Pancreas (tissue), 10 donors: ENCODE results near the gene SOS1. TPM values are rescaled to one million over a fixed set of nuclear protein-coding genes. Genes with fewer than 3 reads are reported as not detected.

Source experiments
- ATAC-seq, 4 donors: fragments of 200-7000 bp; cut with Tn5 transposase; one replicate each; pipeline versions ENCODE4 v1.8.0 to v1.9.1; 2020; ENCODE audit warnings: mild to moderate bottlenecking in 4 of 4, moderate library complexity in 4 of 4
- DNase-seq, 6 donors: peaks; one replicate each; pipeline ENCODE4 v3.0.0-alpha.2; 2020
- FAIRE-seq: peaks from 2 replicates; lab custom pipeline; 2012; peaks lifted over from hg19 to GRCh38; lab: Jason Lieb, UNC
- H3K27ac ChIP-seq, 4 donors: fragments of 200-600 bp; sonication (generic); 1 replicate in 3 of 4; 2 replicates in 1 of 4; pipeline versions ENCODE4 v1.5.0 to v1.8.0; 2020
- H3K27me3 ChIP-seq, 4 donors: fragments of 200-600 bp; one replicate each; pipeline ENCODE4 v1.8.0; 2021
- H3K36me3 ChIP-seq, 3 donors: fragments of 200-600 bp; sonication (generic) in 1 of 3; one replicate each; pipeline versions ENCODE4 v1.5.0 to v1.8.0; 2020 to 2021
- H3K4me1 ChIP-seq, 3 donors: fragments of 200-600 bp; one replicate each; pipeline ENCODE4 v1.8.0; 2021
- H3K4me3 ChIP-seq, 4 donors: fragments of 200-600 bp; sonication (generic) in 2 of 4; one replicate each; pipeline versions ENCODE4 v1.5.0 to v1.8.0; 2020 to 2021
- H3K9me3 ChIP-seq, 4 donors: fragments of 200-600 bp; one replicate each; pipeline ENCODE4 v1.8.0; 2021
- WGBS, 2 donors: extraction: QIAGEN DNeasy Blood & Tissue Kit; methylation state at CpG; one replicate each; pipeline ENCODE4 v1.1.7; 2013; 5-methylcytosine and 5-hydroxymethylcytosine counted together
- intact Hi-C, 3 donors: fragments of 100-400 bp; cut with DNase I; formaldehyde crosslinking; loops; one replicate each; pipeline versions ENCODE4 v1.11.1 to v1.14.2; 2022
- polyA plus RNA-seq, 2 donors: library from polyadenylated mRNA; stranded (reverse); fragments of 200-250 nt; gene quantifications; one replicate each; pipeline ENCODE4 v1.2.3, GENCODE V29; 2013
- total RNA-seq, 6 donors: library from RNA; stranded (reverse); fragmentation: NEBNext Ultra II Directional in 4 of 6; extraction: Animal tissue kit (Norgen Biotek cat#: 25700) in 4 of 6; gene quantifications; one replicate each; pipeline versions ENCODE4 v1.2.1 to v1.2.4, GENCODE V29; 2021 to 2023
- TF ChIP-seq, protein P1 (sequence below), 4 donors: fragments of 200-600 bp; sonication (generic) in 3 of 4; IDR thresholded peaks; one replicate each; pipeline versions ENCODE4 v1.5.0 to v1.8.0; 2021; ENCODE audit warnings: antibody characterized with exemption in 4 of 4
- donor health status: healthy with polysubstance abuse.
- donor health status: DM: no; HTN: no; CAD: no; lungs with moderate emphysema.
- donor health status: DM: no; HTN: no; CAD: no.
- donor health status: control.
- donor health status: control.
- donor health status: Bipolar disorder and iron deficiency.
- donor health status: DM: yes; HTN: yes; CAD: no.
- donor health status: DM: no; HTN: no; CAD: no.
- donor health status: DM: no; HTN: no; CAD: no.
- donor health status: DM: yes; HTN: yes; CAD: no.

Gene SOS1
- total and polyA plus RNA-seq, 8 donors = 3.2 to 22.6 (median 10.1) TPM

DNA sequence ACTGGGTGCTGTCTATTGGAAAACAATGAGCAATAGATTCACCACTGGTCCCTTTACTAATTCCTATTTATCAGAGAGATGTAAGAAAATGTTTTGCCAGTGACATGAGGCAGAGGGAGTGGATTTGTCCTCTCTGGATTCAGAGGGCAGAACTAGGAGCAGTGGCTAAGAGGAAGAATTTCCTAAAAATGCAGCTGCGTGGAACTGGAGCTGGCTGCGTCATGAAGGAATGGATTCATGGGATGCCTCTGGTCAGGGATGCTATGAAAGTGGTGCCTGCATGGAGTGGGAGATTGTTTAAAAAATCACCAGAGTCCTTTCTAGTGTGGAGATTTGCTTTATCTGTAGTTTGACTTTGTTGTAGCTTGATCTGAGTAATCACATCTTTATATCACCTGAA is 152.8 kb downstream of the SOS1 start:
- Histone ChIP-seq H3K9me3 (no peaks in the 10 kb centered on the region), H3K4me1 (no peaks in the 10 kb centered on the region), H3K27ac (no peak overlapping the region), H3K27me3 (no peaks in the 10 kb centered on the region), H3K36me3 (no peaks in the 10 kb centered on the region), H3K4me3 (no peak overlapping the region)
- ATAC-seq (no peak), FAIRE-seq (no peak), DNase-seq (no peak)
- TF ChIP-seq, protein P1, sequence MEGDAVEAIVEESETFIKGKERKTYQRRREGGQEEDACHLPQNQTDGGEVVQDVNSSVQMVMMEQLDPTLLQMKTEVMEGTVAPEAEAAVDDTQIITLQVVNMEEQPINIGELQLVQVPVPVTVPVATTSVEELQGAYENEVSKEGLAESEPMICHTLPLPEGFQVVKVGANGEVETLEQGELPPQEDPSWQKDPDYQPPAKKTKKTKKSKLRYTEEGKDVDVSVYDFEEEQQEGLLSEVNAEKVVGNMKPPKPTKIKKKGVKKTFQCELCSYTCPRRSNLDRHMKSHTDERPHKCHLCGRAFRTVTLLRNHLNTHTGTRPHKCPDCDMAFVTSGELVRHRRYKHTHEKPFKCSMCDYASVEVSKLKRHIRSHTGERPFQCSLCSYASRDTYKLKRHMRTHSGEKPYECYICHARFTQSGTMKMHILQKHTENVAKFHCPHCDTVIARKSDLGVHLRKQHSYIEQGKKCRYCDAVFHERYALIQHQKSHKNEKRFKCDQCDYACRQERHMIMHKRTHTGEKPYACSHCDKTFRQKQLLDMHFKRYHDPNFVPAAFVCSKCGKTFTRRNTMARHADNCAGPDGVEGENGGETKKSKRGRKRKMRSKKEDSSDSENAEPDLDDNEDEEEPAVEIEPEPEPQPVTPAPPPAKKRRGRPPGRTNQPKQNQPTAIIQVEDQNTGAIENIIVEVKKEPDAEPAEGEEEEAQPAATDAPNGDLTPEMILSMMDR (IDR thresholded peaks at IDR 0.05) = no peak
- 90 to 96% methylated on average over 2 of the region's 2 CpGs for WGBS, 2 donors
- intact Hi-C loops = no loop called here

DNA sequence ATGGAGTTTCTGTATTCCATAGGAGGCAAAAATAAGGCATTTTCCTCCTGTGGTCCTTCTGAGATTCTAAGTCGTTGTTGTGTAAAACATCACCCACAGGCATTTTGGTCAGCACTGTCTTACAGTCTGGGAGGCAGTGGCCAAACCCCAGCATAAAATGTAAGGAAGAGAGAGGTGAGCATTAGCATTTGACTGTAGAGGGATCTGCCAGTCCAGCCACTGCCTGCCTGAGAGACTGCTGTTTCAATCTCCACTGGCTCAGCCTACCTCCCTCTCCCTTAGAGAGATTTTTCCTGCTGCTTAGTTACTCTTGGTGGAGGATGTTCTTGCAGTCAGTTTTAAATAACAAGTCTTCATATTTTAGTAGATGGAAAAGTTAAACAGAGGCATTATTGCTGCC is 154.2 kb downstream of the SOS1 start:
- Histone ChIP-seq H3K27ac (no peak overlapping the region), H3K4me3 (no peak overlapping the region), H3K27me3 (no peaks in the 10 kb centered on the region), H3K36me3 (no peaks in the 10 kb centered on the region), H3K9me3 (no peaks in the 10 kb centered on the region), H3K4me1 (no peaks in the 10 kb centered on the region)
- no peak for DNase-seq
- WGBS, 2 donors = 70 to 75% methylated on average over 1 of the region's 1 CpG
- TF ChIP-seq, protein P1 (IDR thresholded peaks at IDR 0.05) = no peak
- no peak for FAIRE-seq
- ATAC-seq = no peak
- intact Hi-C loops = no loop called here

DNA sequence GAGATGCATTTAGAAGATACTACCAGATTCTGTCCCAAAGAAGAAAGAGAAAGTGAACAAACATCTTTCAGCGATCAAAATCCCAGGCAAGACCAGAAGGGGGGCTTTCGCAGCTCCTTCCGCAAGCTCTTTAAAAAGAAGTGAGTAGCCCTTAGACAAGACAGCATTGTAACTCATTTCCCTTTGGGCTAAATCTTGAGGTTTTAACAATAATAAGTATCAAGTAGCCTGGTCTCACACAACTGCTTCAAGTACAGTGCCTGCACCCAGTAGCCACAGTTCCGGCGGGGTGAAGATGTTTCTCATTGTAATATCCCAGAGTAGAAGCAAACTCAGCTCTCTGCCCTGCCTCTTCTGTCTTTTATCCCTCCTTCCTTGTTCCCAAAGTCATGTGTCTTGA is 154.8 kb downstream of the SOS1 start:
- intact Hi-C loops = no loop called here
- Histone ChIP-seq H3K27ac (no peak overlapping the region), H3K36me3 (no peaks in the 10 kb centered on the region), H3K4me3 (no peak overlapping the region), H3K4me1 (no peaks in the 10 kb centered on the region), H3K9me3 (no peaks in the 10 kb centered on the region), H3K27me3 (no peaks in the 10 kb centered on the region)
- ATAC-seq (no peak), FAIRE-seq (no peak), DNase-seq (no peak)
- TF ChIP-seq, protein P1 (IDR thresholded peaks at IDR 0.05) = no peak
- 93 to 94% methylated on average over 5 of the region's 5 CpGs for WGBS, 2 donors

DNA sequence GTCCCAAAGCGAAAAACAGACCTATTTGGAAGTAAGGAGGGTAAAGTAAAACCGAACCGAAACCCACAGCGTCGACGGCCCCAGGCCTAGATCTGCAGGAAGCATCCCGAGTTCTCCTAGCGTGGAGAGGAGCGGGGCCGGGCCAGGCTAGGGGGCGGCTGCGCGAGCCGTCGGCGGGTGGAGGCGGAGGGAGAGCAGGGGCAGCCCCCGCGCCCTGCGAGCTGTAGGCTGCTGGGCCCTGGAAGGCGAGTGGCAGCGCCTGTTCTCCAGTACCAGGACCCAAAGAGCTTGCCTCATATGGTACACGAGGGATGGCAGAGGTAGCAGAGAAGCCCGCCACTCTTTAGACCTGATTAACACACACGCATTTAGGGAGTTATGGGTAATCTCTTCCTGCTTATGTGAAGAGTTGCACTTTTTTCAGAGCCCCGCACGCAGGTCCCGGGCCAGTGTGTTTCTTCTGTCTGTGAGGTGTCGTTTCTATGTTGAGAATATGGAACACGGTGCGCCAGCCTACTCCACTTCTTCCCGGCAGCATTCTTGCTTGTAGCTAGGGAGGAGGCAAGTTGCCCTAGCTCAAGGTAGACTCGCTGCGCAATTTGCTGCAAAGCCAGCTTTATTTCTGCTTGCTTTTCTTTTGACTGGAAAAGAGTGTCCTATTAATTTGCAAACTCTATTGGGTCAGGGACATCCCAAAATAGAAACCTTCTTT is 160.1 kb downstream of the SOS1 start:
- intact Hi-C loops = no loop called here
- peak in 2 of 6 donors; percentile 50 to 59 for DNase-seq
- Histone ChIP-seq H3K27me3 (no peaks in the 10 kb centered on the region), H3K4me3 (peak overlapping the region in 2 of 4 donors; percentile 24 to 51), H3K9me3 (no peaks in the 10 kb centered on the region), H3K4me1 (no peaks in the 10 kb centered on the region), H3K27ac (no peak overlapping the region), H3K36me3 (no peaks in the 10 kb centered on the region)
- FAIRE-seq = no peak
- WGBS, 2 donors = 63 to 67% methylated on average over 34 of the region's 34 CpGs
- TF ChIP-seq, protein P1 (IDR thresholded peaks at IDR 0.05) = no peak
- peak in 2 of 4 donors; percentile 8 to 20 for ATAC-seq

DNA sequence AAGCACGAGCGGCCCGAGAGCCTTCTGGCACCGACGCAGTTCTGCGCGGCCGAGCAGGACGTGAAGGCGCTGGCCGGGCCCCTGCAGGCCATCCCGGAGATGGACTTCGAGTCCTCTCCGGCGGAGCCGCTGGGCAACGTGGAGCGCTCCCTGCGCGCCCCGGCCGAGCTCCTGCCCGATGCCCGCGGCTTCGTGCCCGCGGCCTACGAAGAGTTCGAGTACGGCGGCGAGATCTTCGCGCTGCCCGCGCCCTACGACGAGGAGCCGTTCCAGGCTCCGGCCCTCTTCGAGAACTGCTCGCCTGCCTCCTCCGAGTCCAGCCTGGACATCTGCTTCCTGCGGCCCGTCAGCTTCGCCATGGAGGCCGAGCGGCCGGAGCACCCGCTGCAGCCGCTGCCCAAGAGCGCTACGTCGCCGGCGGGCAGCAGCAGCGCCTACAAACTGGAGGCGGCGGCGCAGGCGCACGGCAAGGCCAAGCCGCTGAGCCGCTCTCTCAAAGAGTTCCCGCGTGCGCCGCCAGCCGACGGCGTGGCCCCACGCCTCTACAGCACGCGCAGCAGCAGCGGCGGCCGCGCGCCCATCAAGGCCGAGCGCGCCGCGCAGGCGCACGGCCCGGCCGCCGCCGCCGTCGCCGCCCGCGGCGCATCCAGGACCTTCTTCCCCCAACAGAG is 160.8 kb downstream of the SOS1 start:
- Histone ChIP-seq H3K4me3 (peak overlapping the region in 3 of 4 donors; percentile 24 to 51 (median 26)), H3K4me1 (no peaks in the 10 kb centered on the region), H3K27me3 (no peaks in the 10 kb centered on the region), H3K27ac (no peak overlapping the region), H3K9me3 (no peaks in the 10 kb centered on the region), H3K36me3 (no peaks in the 10 kb centered on the region)
- ATAC-seq (peak; percentile 85 to 99 (median 97)), DNase-seq (peak; percentile 57 to 81 (median 64)), FAIRE-seq (no peak)
- TF ChIP-seq, protein P1 (IDR thresholded peaks at IDR 0.05) = no peak
- intact Hi-C loops = no loop called here
- WGBS, 2 donors = 9 to 11% methylated on average over 94 to 97 of the region's 97 CpGs
